ENCODE data around the gene CEPT1. TPM values are rescaled to one million over a fixed set of nuclear protein-coding genes. Genes with fewer than 3 reads are reported as not detected.

CEPT1 gene
- total RNA-seq, 4 donors from 2014 or later = 38.6 to 61.0 (median 40.2) TPM

GRCh38 chr1:111199329-111199728, 59.3 kb downstream of the CEPT1 start:
- no peak for ATAC-seq (ENCODE audit: low FRiP score)
- no peak for TF ChIP-seq CTCF (IDR thresholded peaks at IDR 0.05)
- DNase-seq (ENCODE audit: low spot score) = no peak

GRCh38 chr1:111199881-111200801, 60.1 kb downstream of the CEPT1 start, which contains the start of gene DENND2D:
DENND2D (minus strand) TSS chr1:111200646; CDS start chr1:111200459, 187 bp downstream.
- ATAC-seq (ENCODE audit: low FRiP score) = no peak
- no peak for DNase-seq (ENCODE audit: low spot score)
- TF ChIP-seq CTCF (IDR thresholded peaks at IDR 0.05) = no peak

GRCh38 chr1:111200802-111201161, 60.8 kb downstream of the CEPT1 start:
- TF ChIP-seq CTCF (IDR thresholded peaks at IDR 0.05) = no peak
- ATAC-seq (ENCODE audit: low FRiP score) = no peak
- no peak for DNase-seq (ENCODE audit: low spot score)

GRCh38 chr1:111201275-111202090, 61.5 kb downstream of the CEPT1 start:
- DNase-seq (ENCODE audit: low spot score) = no peak
- no peak for ATAC-seq (ENCODE audit: low FRiP score)
- TF ChIP-seq CTCF (IDR thresholded peaks at IDR 0.05) = no peak

- no peak for TF ChIP-seq CTCF (IDR thresholded peaks at IDR 0.05)
- ATAC-seq (ENCODE audit: low FRiP score) = no peak
- DNase-seq (ENCODE audit: low spot score) = no peak
Measured at GRCh38 chr1:111202366-111202706, 62.3 kb downstream of the CEPT1 start.

- no peak for ATAC-seq (ENCODE audit: low FRiP score)
- no peak for DNase-seq (ENCODE audit: low spot score)
Measured at GRCh38 chr1:111202707-111203623, 62.9 kb downstream of the CEPT1 start.

More at GRCh38 chr1:111202707-111203623, 62.9 kb downstream of the CEPT1 start:
- TF ChIP-seq CTCF (IDR thresholded peaks at IDR 0.05) = no peak
